HCT116 (cell line): Measurements from ENCODE around the gene U2AF1L4.

Experiments
- CBX3 ChIP-seq: IDR thresholded peaks from 2 replicates; pipeline ENCODE4 v1.6.1; 2012; ENCODE audit warnings: low read depth
- EGR1 ChIP-seq: IDR thresholded peaks from 2 replicates; pipeline ENCODE4 v1.6.1; 2012; ENCODE audit warnings: low read depth
- EZH2 ChIP-seq: fragments of 200-600 bp; sonication (generic); IDR thresholded peaks from 2 replicates; pipeline ENCODE4 v1.6.1; 2017; ENCODE audit warnings: antibody characterized with exemption, mixed run types
- FOSL1 ChIP-seq: IDR thresholded peaks from 2 replicates; pipeline ENCODE4 v1.6.1; 2012; ENCODE audit warnings: low read depth
- JUND ChIP-seq: IDR thresholded peaks from 2 replicates; pipeline ENCODE4 v1.6.1; 2012
- POLR2A ChIP-seq: IDR thresholded peaks from 2 replicates; pipeline ENCODE4 v1.7.0; 2011; ENCODE audit warnings: borderline replicate concordance; ENCODE audit not compliant: insufficient read depth, insufficient read length; ENCODE audit errors: extremely low read depth
- POLR2AphosphoS5 ChIP-seq: IDR thresholded peaks from 2 replicates; pipeline ENCODE4 v1.6.1; 2011; ENCODE audit warnings: mild to moderate bottlenecking, low read depth, low read length, moderate library complexity
- SIN3A ChIP-seq: IDR thresholded peaks from 2 replicates; pipeline ENCODE4 v1.6.1; 2012; ENCODE audit warnings: low read depth
- SP1 ChIP-seq: IDR thresholded peaks from 2 replicates; pipeline ENCODE4 v1.6.1; 2012; ENCODE audit warnings: low read depth
- TCF7L2 ChIP-seq: IDR thresholded peaks from 2 replicates; pipeline ENCODE4 v1.7.0; 2011; ENCODE audit warnings: borderline replicate concordance, inconsistent platforms; ENCODE audit not compliant: insufficient read depth, insufficient read length; ENCODE audit errors: extremely low read depth
- YY1 ChIP-seq: IDR thresholded peaks from 2 replicates; pipeline ENCODE4 v1.6.1; 2011; ENCODE audit warnings: low read length, low read depth, moderate library complexity, mild to moderate bottlenecking; ENCODE audit not compliant: insufficient replicate concordance; ENCODE audit errors: extremely low read depth
- TF ChIP-seq, protein P1 (sequence below), 3 experiments: fragments of 200-600 bp in 1 of 3; sonication (generic) in 1 of 3; IDR thresholded peaks in 2 of 3; conservative IDR thresholded peaks in 1 of 3; 2 replicates each; pipeline ENCODE4 v1.5.1; 2012 to 2017; ENCODE audit warnings: low read depth in 2 of 3, low read length in 2 of 3, antibody characterized with exemption in 1 of 3, borderline replicate concordance in 1 of 3, control low read depth in 1 of 3, mild to moderate bottlenecking in 1 of 3, mixed read lengths in 1 of 3, mixed run types in 1 of 3, moderate library complexity in 1 of 3; ENCODE audit not compliant: insufficient read depth in 1 of 3
- TF ChIP-seq, protein P2 (sequence below): IDR thresholded peaks from 2 replicates; pipeline ENCODE4 v1.6.1; 2012; ENCODE audit warnings: low read depth
- TF ChIP-seq, protein P3 (sequence below): IDR thresholded peaks from 2 replicates; pipeline ENCODE4 v1.6.1; 2012

DNA sequence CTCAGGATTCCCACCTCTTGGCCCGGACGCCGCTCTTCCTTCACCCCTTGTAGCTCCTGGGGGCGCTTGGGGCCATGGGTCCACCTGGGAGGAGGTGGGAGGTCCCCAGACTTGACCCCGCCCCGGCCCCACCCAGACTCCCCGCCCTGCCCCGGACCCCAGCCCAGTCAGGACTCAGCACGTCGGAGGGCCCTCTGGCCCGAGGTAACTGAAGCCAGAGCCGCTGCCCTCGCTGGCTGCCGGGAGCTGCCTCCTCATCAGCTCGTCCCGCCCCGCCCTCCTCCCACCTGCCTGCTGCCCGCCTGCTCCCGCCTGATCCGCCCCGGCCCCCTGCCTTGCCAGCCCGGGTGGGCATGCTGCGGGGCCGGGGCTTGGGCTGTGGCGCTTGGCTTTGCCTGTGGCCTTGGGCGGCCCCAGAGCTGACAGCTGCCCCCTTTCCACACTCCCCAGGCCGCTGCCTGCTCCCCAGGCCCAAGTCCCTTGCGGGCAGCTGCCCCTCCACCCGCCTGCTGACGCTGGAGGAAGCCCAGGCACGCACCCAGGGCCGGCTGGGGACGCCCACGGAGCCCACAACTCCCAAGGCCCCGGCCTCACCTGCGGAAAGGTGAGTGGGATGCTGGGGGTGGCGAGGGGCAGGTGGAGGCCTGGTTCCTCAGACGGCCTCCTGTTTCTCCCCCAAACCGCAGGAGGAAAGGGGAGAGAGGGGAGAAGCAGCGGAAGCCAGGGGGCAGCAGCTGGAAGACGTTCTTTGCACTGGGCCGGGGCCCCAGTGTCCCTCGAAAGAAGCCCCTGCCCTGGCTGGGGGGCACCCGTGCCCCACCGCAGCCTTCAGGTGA is 39.5 kb upstream of the U2AF1L4 start:
- TF ChIP-seq POLR2A (no peak), EZH2 (no peak), SP1 (no peak), POLR2AphosphoS5 (no peak), EGR1 (no peak), SIN3A (no peak), CBX3 (no peak), JUND (no peak), TCF7L2 (no peak), YY1 (no peak), FOSL1 (no peak)
- TF ChIP-seq, protein P1, sequence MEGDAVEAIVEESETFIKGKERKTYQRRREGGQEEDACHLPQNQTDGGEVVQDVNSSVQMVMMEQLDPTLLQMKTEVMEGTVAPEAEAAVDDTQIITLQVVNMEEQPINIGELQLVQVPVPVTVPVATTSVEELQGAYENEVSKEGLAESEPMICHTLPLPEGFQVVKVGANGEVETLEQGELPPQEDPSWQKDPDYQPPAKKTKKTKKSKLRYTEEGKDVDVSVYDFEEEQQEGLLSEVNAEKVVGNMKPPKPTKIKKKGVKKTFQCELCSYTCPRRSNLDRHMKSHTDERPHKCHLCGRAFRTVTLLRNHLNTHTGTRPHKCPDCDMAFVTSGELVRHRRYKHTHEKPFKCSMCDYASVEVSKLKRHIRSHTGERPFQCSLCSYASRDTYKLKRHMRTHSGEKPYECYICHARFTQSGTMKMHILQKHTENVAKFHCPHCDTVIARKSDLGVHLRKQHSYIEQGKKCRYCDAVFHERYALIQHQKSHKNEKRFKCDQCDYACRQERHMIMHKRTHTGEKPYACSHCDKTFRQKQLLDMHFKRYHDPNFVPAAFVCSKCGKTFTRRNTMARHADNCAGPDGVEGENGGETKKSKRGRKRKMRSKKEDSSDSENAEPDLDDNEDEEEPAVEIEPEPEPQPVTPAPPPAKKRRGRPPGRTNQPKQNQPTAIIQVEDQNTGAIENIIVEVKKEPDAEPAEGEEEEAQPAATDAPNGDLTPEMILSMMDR (IDR thresholded peaks at IDR 0.05 in 2 of 3, conservative IDR thresholded peaks at IDR 0.05 in 1 of 3; ENCODE audit: borderline replicate concordance in 1 of 3, insufficient read depth in 1 of 3, low read depth in 2 of 3, low read length in 2 of 3) = no peak
- TF ChIP-seq, protein P2, sequence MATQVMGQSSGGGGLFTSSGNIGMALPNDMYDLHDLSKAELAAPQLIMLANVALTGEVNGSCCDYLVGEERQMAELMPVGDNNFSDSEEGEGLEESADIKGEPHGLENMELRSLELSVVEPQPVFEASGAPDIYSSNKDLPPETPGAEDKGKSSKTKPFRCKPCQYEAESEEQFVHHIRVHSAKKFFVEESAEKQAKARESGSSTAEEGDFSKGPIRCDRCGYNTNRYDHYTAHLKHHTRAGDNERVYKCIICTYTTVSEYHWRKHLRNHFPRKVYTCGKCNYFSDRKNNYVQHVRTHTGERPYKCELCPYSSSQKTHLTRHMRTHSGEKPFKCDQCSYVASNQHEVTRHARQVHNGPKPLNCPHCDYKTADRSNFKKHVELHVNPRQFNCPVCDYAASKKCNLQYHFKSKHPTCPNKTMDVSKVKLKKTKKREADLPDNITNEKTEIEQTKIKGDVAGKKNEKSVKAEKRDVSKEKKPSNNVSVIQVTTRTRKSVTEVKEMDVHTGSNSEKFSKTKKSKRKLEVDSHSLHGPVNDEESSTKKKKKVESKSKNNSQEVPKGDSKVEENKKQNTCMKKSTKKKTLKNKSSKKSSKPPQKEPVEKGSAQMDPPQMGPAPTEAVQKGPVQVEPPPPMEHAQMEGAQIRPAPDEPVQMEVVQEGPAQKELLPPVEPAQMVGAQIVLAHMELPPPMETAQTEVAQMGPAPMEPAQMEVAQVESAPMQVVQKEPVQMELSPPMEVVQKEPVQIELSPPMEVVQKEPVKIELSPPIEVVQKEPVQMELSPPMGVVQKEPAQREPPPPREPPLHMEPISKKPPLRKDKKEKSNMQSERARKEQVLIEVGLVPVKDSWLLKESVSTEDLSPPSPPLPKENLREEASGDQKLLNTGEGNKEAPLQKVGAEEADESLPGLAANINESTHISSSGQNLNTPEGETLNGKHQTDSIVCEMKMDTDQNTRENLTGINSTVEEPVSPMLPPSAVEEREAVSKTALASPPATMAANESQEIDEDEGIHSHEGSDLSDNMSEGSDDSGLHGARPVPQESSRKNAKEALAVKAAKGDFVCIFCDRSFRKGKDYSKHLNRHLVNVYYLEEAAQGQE = no peak
- TF ChIP-seq, protein P3, sequence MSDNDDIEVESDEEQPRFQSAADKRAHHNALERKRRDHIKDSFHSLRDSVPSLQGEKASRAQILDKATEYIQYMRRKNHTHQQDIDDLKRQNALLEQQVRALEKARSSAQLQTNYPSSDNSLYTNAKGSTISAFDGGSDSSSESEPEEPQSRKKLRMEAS = no peak
